HUES64 (cell line): ENCODE data around the gene PNPLA7. TPM values are rescaled to one million over a fixed set of nuclear protein-coding genes. Genes with fewer than 3 reads are reported as not detected.
"Not testable (repeated sequence)": the region's sequence is repeated elsewhere in the genome, so short reads cannot be mapped to it uniquely, and the experiment has no call there.

ENCODE experiments used
- H3K27ac ChIP-seq: 2 replicates; pipeline ENCODE4 v1.7.0; 2013; ENCODE audit warnings: low read depth, low read length, inconsistent platforms
- H3K27me3 ChIP-seq: 2 replicates; pipeline ENCODE4 v1.6.1; 2013; ENCODE audit warnings: mild to moderate bottlenecking, low read length; ENCODE audit not compliant: insufficient read depth
- H3K36me3 ChIP-seq: 2 replicates; pipeline ENCODE4 v1.6.1; 2013; ENCODE audit warnings: mild to moderate bottlenecking, low read length; ENCODE audit not compliant: insufficient read depth
- H3K4me1 ChIP-seq: 2 replicates; pipeline ENCODE4 v1.6.1; 2013; ENCODE audit warnings: mild to moderate bottlenecking, low read length, moderate library complexity; ENCODE audit not compliant: insufficient read depth
- H3K4me3 ChIP-seq: 2 replicates; pipeline ENCODE4 v1.5.1; 2013; ENCODE audit warnings: mild to moderate bottlenecking, low read length, moderate library complexity
- H3K9ac ChIP-seq: 2 replicates; pipeline ENCODE4 v1.6.1; 2013; ENCODE audit warnings: mild to moderate bottlenecking, low read depth, low read length
- H3K9me3 ChIP-seq: 2 replicates; pipeline ENCODE4 v1.6.1; 2013; ENCODE audit warnings: low read depth, low read length; ENCODE audit not compliant: insufficient read depth
- WGBS: fragments of 150-250, 120-280 bp; methylation state at CpG from one replicate; pipeline ENCODE4 v1.1.7; 2013; ENCODE audit warnings: missing lambda C conversion rate; 5-methylcytosine and 5-hydroxymethylcytosine counted together
- polyA plus RNA-seq, 2 experiments: library from polyadenylated mRNA; stranded (reverse); fragments of 50-300 nt; gene quantifications; one replicate each; pipeline ENCODE4 v1.2.3, GENCODE V29; 2013

PNPLA7 gene
- polyA plus RNA-seq (2013, experiment 1 of 2) = 0.45 TPM
- 0.63 TPM for polyA plus RNA-seq (2013, experiment 2 of 2)

DNA sequence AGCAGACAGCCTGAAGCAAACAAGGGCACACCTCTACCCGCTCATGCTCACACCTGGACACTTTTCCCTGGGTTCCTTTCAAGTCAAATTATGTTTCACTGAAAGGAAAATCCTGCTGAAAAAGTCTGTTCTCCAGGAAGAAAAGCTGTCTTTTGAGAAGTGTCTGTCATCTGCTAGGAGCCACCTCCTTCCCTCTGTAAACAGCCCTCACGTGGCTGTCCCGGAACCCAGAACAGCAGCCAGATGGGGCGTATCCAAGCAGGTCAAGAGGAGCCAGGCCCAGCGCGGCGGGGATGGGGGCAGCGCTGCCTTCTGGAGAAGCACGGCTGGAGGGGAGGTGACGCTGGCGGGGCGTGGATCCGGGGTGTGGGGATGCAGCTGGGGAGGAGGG lies at the start of gene PNPLA7:
TSS of gene PNPLA7 (minus strand) at position 172 of the 391 bp plus-strand sequence. CDS start 205 bp downstream, outside the sequence.
- Histone ChIP-seq H3K27me3 (no peaks in the 10 kb centered on the region), H3K36me3 (peaks cover 13% of the 10 kb centered on the region), H3K4me1 (0 out of 2 replicates have a peak, but pooled peaks cover 2% of the 10 kb centered on the region), H3K9ac (peak within 1 kb of the TSS; percentile 36; the same call in 1 of the 2 replicates), H3K4me3 (peak within 1 kb of the TSS; percentile 68), H3K9me3 (peaks cover 6% of the 10 kb centered on the region; the same call in 1 of the 2 replicates), H3K27ac (no peak within 1 kb of the TSS)
- 9% methylated on average over 13 of the region's 13 CpGs for WGBS

- no peaks in the 10 kb centered on the region for H3K9me3 ChIP-seq
- WGBS = 82% methylated on average over 8 of the region's 8 CpGs
- no peak overlapping the region for H3K4me3 ChIP-seq
- H3K36me3 ChIP-seq = no peaks in the 10 kb centered on the region
- H3K9ac ChIP-seq = no peak overlapping the region
- H3K4me1 ChIP-seq = no peaks in the 10 kb centered on the region
- peaks cover under 1% of the 10 kb centered on the region; the same call in 1 of the 2 replicates for H3K27me3 ChIP-seq
- no peak overlapping the region for H3K27ac ChIP-seq
Measured at GRCh38 chr9:137598943-137599342, 48.7 kb upstream of the PNPLA7 start.

DNA sequence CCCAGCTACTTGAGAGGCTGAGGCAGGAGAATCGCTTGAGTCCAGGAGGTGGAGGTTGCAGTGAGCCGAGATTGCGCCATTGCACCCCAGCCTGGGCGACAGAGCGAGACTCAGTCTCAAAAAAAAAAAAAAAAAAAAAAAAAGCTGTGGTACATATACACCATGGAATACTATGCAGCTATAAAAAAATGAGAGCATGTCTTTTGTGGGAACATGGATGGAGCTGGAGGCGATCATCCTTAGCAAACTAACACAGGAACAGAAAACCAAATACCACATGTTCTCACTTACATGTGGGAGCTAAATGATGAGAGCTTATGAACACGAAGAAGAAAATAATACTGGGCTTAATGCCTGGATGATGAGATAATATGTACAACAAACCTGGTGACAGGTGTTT lies 46.4 kb upstream of the PNPLA7 start:
- H3K27me3 ChIP-seq = not testable (repeated sequence)

GRCh38 chr9:137593176-137593575 lies 43.0 kb upstream of the PNPLA7 start:
- H3K36me3 ChIP-seq = peaks cover 9% of the 10 kb centered on the region
- H3K27ac ChIP-seq = no peak overlapping the region
- H3K4me3 ChIP-seq = no peak overlapping the region
- no peak overlapping the region for H3K9ac ChIP-seq
- H3K27me3 ChIP-seq = no peaks in the 10 kb centered on the region; the same call in 1 of the 2 replicates
- WGBS = 92% methylated on average over 12 of the region's 12 CpGs
- no peaks in the 10 kb centered on the region for H3K4me1 ChIP-seq
- no peaks in the 10 kb centered on the region for H3K9me3 ChIP-seq

More for the DNA sequence above, 46.4 kb upstream of the PNPLA7 start:
- not testable (repeated sequence) for H3K36me3 ChIP-seq, H3K4me1 ChIP-seq, H3K9me3 ChIP-seq, H3K27ac ChIP-seq, H3K9ac ChIP-seq, H3K4me3 ChIP-seq
- WGBS = 88% methylated on average over 2 of the region's 7 CpGs

DNA sequence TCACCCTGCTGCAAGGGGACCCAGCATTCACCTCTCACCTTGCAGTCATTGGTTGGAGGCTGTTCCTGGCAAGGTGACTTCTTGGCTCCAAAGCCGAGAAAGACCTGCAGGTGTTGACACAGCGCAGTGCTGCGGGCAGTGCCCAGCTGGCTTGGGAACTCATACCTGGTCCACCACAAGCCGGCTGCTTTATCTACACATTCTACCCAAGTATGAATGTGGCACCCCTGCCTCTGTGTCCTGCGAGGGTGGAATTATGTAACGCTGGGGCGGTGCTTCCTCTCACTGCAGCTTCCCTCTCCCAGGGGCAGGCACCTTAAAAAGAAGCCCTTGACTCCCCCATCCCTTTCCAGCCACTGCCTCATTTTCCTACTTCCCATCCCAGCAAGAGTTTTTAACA lies 42.6 kb upstream of the PNPLA7 start:
- Histone ChIP-seq H3K36me3 (peaks cover 13% of the 10 kb centered on the region), H3K9me3 (no peaks in the 10 kb centered on the region), H3K27me3 (no peaks in the 10 kb centered on the region; the same call in 1 of the 2 replicates), H3K4me3 (no peak overlapping the region), H3K9ac (no peak overlapping the region), H3K4me1 (no peaks in the 10 kb centered on the region), H3K27ac (no peak overlapping the region)
- 92% methylated on average over 7 of the region's 7 CpGs for WGBS

DNA sequence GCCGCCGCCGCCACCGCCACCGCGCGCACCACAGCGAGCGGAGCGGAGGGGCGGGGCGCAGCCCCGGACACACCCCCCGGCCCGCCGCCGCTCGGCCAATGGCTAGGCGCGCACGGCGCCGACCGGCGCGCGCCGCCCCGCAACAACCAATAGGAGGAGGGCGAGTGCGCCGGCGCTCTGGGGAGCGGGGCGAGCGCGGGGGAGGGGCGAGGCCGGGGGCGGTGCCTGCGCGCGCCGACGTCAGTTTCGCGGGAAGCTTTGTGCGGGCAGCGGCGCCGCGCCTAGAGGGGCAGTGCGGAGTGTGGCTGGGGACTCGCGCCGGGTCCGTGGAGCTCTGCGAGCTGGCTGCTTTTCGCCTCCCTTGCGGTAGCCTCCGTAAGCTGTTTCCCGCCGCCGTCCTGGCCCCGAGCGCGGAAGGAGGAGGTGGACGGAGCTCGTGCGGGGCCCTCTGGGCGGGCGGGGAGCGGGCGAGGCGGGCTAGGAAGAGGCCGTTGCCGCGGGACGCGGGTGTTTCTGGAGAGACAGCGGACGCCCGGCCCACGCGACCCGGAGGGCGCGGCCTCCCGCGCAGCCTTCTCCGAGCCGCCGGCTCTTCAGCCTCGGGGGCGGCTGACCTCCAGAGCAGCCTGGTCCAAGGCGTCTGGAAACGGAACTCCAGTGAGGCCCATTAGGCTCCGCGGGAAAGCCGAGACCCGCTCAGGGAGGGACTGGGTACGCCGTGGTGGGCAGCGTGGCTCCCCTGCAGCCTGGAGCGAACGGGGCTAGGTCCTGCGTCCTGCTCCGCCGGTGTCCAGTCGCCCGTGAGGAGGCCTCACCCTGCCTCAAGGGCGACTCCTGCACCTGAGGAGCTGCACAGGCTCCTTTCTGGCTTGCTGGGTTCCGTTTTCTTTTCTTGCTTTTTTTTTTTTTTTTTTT lies 40.5 kb upstream of the PNPLA7 start, which contains the start of gene ZMYND19:
TSS of gene ZMYND19 (minus strand) at position 44 of the 915 bp plus-strand sequence. CDS start 249 bp downstream, outside the sequence.
- Histone ChIP-seq H3K27ac (0 out of 2 replicates have a peak within 1 kb of the TSS, but pooled peaks have one; percentile 18), H3K27me3 (no peaks in the 10 kb centered on the region; the same call in 1 of the 2 replicates), H3K9me3 (no peaks in the 10 kb centered on the region), H3K4me3 (peak within 1 kb of the TSS; percentile 93), H3K9ac (peak within 1 kb of the TSS; percentile 87), H3K4me1 (no peaks in the 10 kb centered on the region), H3K36me3 (peaks cover 33% of the 10 kb centered on the region)
- WGBS = 1% methylated on average over 113 of the region's 113 CpGs

GRCh38 chr9:137590123-137590468 lies 39.9 kb upstream of the PNPLA7 start:
- Histone ChIP-seq H3K36me3 (peaks cover 37% of the 10 kb centered on the region), H3K27me3 (no peaks in the 10 kb centered on the region; the same call in 1 of the 2 replicates), H3K9me3 (no peaks in the 10 kb centered on the region), H3K4me1 (no peaks in the 10 kb centered on the region), H3K9ac (peak overlapping the region; percentile 87), H3K4me3 (peak overlapping the region; percentile 79), H3K27ac (no peak overlapping the region)
- under 1% methylated on average over 61 of the region's 61 CpGs for WGBS

DNA sequence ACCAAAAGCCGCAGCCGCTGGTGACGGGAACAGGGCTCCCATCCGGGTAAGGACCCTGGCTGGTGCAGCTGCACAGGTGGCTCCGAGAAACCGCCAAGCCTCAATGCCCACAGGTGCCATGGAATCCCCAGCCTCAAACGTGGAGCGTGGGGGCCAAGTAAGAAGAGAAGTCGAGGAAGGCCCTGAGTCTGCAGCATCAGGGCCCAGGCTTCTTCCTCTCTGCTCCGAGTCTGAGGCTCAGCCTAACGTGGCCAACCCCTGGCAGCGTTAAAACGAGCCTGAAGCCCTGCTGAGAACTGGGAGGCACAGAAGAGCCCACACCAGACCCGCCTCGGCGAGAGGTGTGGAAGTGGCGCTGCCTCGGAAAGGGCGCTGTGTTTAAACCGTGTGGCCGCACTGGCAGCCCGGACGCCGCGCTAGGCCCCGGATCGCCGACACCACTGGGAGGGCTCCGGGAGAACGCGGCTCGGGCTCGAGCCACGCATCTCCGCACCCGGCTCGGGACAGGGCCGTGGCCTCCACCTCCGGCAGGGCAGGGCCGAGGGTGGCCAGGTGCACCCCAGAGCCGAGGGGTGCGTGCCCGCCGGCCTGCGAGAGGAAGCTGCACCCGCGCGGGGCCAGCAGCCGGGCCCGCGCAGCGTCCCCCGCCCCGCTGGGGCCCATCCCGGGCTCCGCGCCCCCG lies 39.4 kb upstream of the PNPLA7 start:
- Histone ChIP-seq H3K4me3 (peak overlapping the region; percentile 79), H3K9ac (peak overlapping the region; percentile 87), H3K9me3 (no peaks in the 10 kb centered on the region), H3K36me3 (peaks cover 41% of the 10 kb centered on the region), H3K27me3 (no peaks in the 10 kb centered on the region; the same call in 1 of the 2 replicates), H3K27ac (no peak overlapping the region), H3K4me1 (no peaks in the 10 kb centered on the region)
- 11% methylated on average over 58 of the region's 58 CpGs for WGBS

DNA sequence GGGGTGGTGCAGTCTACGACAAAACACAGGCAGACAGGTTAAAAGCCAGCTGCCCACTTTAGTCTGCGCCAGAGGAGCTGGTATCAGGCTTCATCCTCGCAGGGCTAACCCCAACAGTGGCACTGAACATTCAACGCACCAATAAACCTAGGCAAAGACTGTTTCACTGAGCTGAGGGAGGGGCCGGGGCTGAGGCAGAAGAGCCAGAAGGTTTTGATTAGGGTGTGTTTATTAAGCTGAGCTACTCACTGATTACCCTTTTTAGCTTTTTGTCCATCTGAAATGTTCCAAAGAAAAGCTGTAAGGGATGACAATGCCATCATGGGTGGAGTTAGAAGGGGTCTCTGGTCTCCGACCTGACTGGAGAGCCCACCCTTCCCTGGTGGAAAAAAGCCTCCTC lies 38.7 kb upstream of the PNPLA7 start:
- Histone ChIP-seq H3K4me3 (peak overlapping the region; percentile 79), H3K27me3 (no peaks in the 10 kb centered on the region; the same call in 1 of the 2 replicates), H3K9me3 (no peaks in the 10 kb centered on the region), H3K36me3 (peaks cover 48% of the 10 kb centered on the region), H3K9ac (peak overlapping the region; percentile 87), H3K4me1 (no peaks in the 10 kb centered on the region), H3K27ac (no peak overlapping the region)
- WGBS = 96% methylated on average over 6 of the region's 6 CpGs

DNA sequence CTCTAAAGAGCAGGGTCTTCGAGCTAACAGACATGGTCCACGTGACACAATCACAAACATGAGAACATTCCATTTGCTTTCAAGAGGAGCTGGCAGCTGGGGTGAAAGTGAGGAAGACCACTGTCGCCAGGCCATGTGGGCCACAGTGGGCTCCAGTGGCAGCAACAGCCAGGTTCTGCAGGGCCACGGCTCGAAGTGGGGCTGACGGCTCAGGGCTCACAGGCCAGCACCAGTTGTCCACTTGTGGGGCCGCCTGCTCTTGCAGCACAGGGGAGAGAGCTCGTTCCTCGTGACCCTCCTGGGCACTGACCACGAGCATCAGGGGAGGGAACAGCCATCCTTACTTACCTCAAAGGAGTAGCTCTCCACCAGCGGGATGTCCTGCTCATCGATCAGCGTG lies 38.1 kb upstream of the PNPLA7 start:
- H3K4me1 ChIP-seq = no peaks in the 10 kb centered on the region
- 90% methylated on average over 13 of the region's 13 CpGs for WGBS
- peaks cover 53% of the 10 kb centered on the region for H3K36me3 ChIP-seq
- H3K9me3 ChIP-seq = no peaks in the 10 kb centered on the region
- H3K27me3 ChIP-seq = no peaks in the 10 kb centered on the region; the same call in 1 of the 2 replicates
- H3K4me3 ChIP-seq = 0 out of 2 replicates have a peak overlapping the region, but pooled peaks have one; percentile 79
- H3K9ac ChIP-seq = peak overlapping the region; percentile 87; the same call in 1 of the 2 replicates
- H3K27ac ChIP-seq = no peak overlapping the region

DNA sequence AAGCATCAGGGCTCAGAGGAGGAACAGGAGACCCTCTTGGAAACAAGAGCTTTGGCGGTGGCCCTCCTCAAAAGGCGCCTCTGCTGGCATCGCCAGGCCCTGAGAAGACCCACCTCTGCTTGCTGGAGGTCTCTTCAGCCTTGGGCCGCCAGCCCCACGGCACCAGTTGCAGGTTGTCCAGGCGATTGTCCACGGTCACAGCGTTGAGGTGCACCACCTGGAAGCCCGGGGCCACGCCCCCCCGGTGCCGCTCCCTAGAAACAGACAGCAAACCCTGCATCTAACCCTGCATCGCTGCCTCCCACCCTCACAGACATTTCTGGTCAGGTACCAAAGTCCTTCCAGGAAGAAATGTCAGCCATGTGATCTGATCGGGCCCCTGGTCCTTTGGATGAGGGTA lies 36.7 kb upstream of the PNPLA7 start:
- H3K27ac ChIP-seq = no peak overlapping the region
- 96% methylated on average over 14 of the region's 14 CpGs for WGBS
- no peak overlapping the region for H3K9ac ChIP-seq
- no peaks in the 10 kb centered on the region; the same call in 1 of the 2 replicates for H3K27me3 ChIP-seq
- no peaks in the 10 kb centered on the region for H3K9me3 ChIP-seq
- no peaks in the 10 kb centered on the region for H3K4me1 ChIP-seq
- no peak overlapping the region for H3K4me3 ChIP-seq
- H3K36me3 ChIP-seq = peaks cover 68% of the 10 kb centered on the region
